Activated naive CD4-positive, alpha-beta T cell treated with anti-CD3 and anti-CD28 coated beads, Interleukin-2, amount 50 U/mL, for 16 hours (primary cell): Measurements from ENCODE around the gene CES4A.
"Not testable (repeated sequence)": the region's sequence is repeated elsewhere in the genome, so short reads cannot be mapped to it uniquely, and the experiment has no call there.

Source experiments
- DNase-seq: peaks from one replicate; pipeline ENCODE4 v3.0.0-alpha.2; 2020

The CES4A gene

GRCh38 chr16:66958857-66959703 lies 29.3 kb upstream of the CES4A start:
- no peak for DNase-seq

GRCh38 chr16:66959704-66960161 lies 28.7 kb upstream of the CES4A start:
- DNase-seq = no peak

GRCh38 chr16:66960270-66960669 lies 28.1 kb upstream of the CES4A start:
- no peak for DNase-seq

- peak; percentile 65 for DNase-seq
These were observed 27.2 kb upstream of the CES4A start, which contains the start of gene CES3 for GRCh38 chr16:66961065-66961744. CES3 (plus strand) TSS chr16:66961266; CDS start chr16:66961308, 42 bp downstream.

- DNase-seq = no peak
These were observed 26.5 kb upstream of the CES4A start for GRCh38 chr16:66961914-66962313.

- DNase-seq = no peak
These were observed 24.3 kb upstream of the CES4A start for GRCh38 chr16:66964049-66964448.

- DNase-seq = no peak
These were observed 19.5 kb upstream of the CES4A start for GRCh38 chr16:66968847-66969246.

- no peak for DNase-seq
These were observed 17.3 kb upstream of the CES4A start for GRCh38 chr16:66970775-66971720.

GRCh38 chr16:66972983-66973382 lies 15.4 kb upstream of the CES4A start:
- no peak for DNase-seq

- DNase-seq = no peak
These were observed 14.7 kb upstream of the CES4A start for GRCh38 chr16:66973716-66974115.

GRCh38 chr16:66974156-66974931 lies 14.0 kb upstream of the CES4A start:
- DNase-seq = not testable (repeated sequence)

GRCh38 chr16:66974932-66975246 lies 13.5 kb upstream of the CES4A start:
- DNase-seq = peak; percentile 36

- no peak for DNase-seq
These were observed 13.0 kb upstream of the CES4A start for GRCh38 chr16:66975302-66975893.

- DNase-seq = no peak
These were observed 11.6 kb upstream of the CES4A start for GRCh38 chr16:66976746-66977145.

GRCh38 chr16:66977341-66978113 lies 10.9 kb upstream of the CES4A start:
- peak; percentile 88 for DNase-seq

GRCh38 chr16:66979011-66979717 lies 9.2 kb upstream of the CES4A start:
- no peak for DNase-seq

GRCh38 chr16:66983033-66983432 lies 5.4 kb upstream of the CES4A start:
- DNase-seq = no peak

GRCh38 chr16:66984892-66985311 lies 3.5 kb upstream of the CES4A start:
- peak; percentile 62 for DNase-seq

GRCh38 chr16:66986559-66986958 lies 1.8 kb upstream of the CES4A start:
- DNase-seq = no peak

- DNase-seq = no peak
These were observed 3.2 kb downstream of the CES4A start for GRCh38 chr16:66991545-66992077.
